Measurements from ENCODE around the gene ATP2B2.

ATP2B2 gene

GRCh38 chr3:10357095-10357494 is 148.3 kb downstream of the ATP2B2 start:
- no peak for DNase-seq

- peak; percentile 27 for DNase-seq
These were observed 148.9 kb downstream of the ATP2B2 start for GRCh38 chr3:10356461-10356981.

- DNase-seq: peak; percentile 35
These were observed 150.9 kb downstream of the ATP2B2 start for GRCh38 chr3:10354361-10355015.

- DNase-seq: no peak
These were observed 151.6 kb downstream of the ATP2B2 start for GRCh38 chr3:10353661-10354360.

- no peak for DNase-seq
These were observed 152.2 kb downstream of the ATP2B2 start for GRCh38 chr3:10353160-10353559.

- DNase-seq: no peak
These were observed 153.1 kb downstream of the ATP2B2 start for GRCh38 chr3:10352146-10352911.

- DNase-seq: peak; percentile 47
These were observed 154.2 kb downstream of the ATP2B2 start for GRCh38 chr3:10351013-10351735.

- DNase-seq: no peak
These were observed 154.9 kb downstream of the ATP2B2 start for GRCh38 chr3:10350324-10350985.

GRCh38 chr3:10349801-10350200 is 155.6 kb downstream of the ATP2B2 start:
- DNase-seq: no peak

GRCh38 chr3:10348404-10348721 is 157.0 kb downstream of the ATP2B2 start:
- no peak for DNase-seq

- no peak for DNase-seq
These were observed 157.6 kb downstream of the ATP2B2 start for GRCh38 chr3:10347648-10348403.

- no peak for DNase-seq
These were observed 159.5 kb downstream of the ATP2B2 start for GRCh38 chr3:10345911-10346310.

- no peak for DNase-seq
These were observed 160.3 kb downstream of the ATP2B2 start for GRCh38 chr3:10344944-10345575.

GRCh38 chr3:10344147-10344943 is 161.0 kb downstream of the ATP2B2 start:
- peak; percentile 66 for DNase-seq

- no peak for DNase-seq
These were observed 161.9 kb downstream of the ATP2B2 start for GRCh38 chr3:10343526-10343925.

GRCh38 chr3:10342781-10343180 is 162.6 kb downstream of the ATP2B2 start:
- no peak for DNase-seq

GRCh38 chr3:10341901-10342398 is 163.4 kb downstream of the ATP2B2 start:
- no peak for DNase-seq

- no peak for DNase-seq
These were observed 164.9 kb downstream of the ATP2B2 start for GRCh38 chr3:10340476-10340875.

GRCh38 chr3:10340046-10340445 is 165.3 kb downstream of the ATP2B2 start:
- no peak for DNase-seq

- no peak for DNase-seq
These were observed 165.9 kb downstream of the ATP2B2 start for GRCh38 chr3:10339376-10339955.

All from NCI-H82 (cell line).